Measurements from ENCODE around the gene PRAMEF18. TPM values are rescaled to one million over a fixed set of nuclear protein-coding genes. Genes with fewer than 3 reads are reported as not detected.
"Not testable (repeated sequence)": the region's sequence is repeated elsewhere in the genome, so short reads cannot be mapped to it uniquely, and the experiment has no call there.

The PRAMEF18 gene
- not detected for total RNA-seq
- polyA plus RNA-seq (ENCODE audit: insufficient read depth, low read depth, low replicate concordance) = not detected
- long read RNA-seq, donor 1 = 0 reads
- long read RNA-seq, donor 2 = 0 reads
- long read RNA-seq, donor 3 = 0 reads
- long read RNA-seq, donor 4 = 0 reads
- long read RNA-seq, donor 5 = 0 reads
- long read RNA-seq, donor 6 = 0 reads
- long read RNA-seq, donor 7 = 0 reads
- long read RNA-seq, donor 8 = 0 reads
- long read RNA-seq, donor 9 = 0 reads
- long read RNA-seq, donor 10 = 0 reads

DNA sequence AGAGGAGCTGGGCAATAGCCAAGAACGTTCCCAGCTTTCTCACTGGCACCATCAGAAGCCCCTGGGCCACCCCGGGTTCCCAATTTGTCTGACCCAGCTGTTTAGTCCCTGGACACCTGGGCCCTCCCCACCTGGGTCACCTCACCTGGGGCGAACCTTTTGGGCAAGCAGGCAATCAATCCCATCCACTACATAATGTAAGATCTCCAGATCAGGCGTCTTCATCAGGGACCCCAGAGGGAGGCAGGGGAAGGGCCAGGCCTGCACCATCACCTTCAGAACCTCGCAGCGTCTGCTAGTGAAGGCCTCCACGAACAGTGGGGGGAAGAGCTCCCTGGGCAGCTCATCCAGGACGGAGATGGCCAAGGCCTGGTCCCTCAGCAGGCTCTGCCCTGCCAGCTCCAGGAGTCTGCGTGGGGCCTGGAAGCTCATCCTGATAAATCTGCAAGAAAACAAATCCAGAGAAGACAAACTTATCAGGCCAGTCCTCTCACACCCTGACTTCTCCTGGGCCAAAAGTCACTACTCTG is at the start of gene PRAMEF18:
PRAMEF18 (minus strand) TSS at position 480 of the 530 bp plus-strand sequence; CDS start at position 432, 48 bp downstream.
- H3K9me3 ChIP-seq (ENCODE audit: control insufficient read depth in 2 of 3, insufficient read depth in 1 of 3, low read length in 3 of 3); H3K4me3 ChIP-seq (ENCODE audit: low read length in 3 of 3); H3K4me1 ChIP-seq (ENCODE audit: control insufficient read depth in 2 of 3, insufficient read depth in 2 of 3, low read depth in 1 of 3, low read length in 3 of 3); H3K27me3 ChIP-seq (ENCODE audit: control insufficient read depth, insufficient read depth, low read length); H3K27ac ChIP-seq (ENCODE audit: low read depth in 2 of 2, low read length in 2 of 2); H3K36me3 ChIP-seq (ENCODE audit: control insufficient read depth in 2 of 3, insufficient read depth in 3 of 3, low read length in 3 of 3); FAIRE-seq; intact Hi-C loops (cut with DNase I); H3K9ac ChIP-seq (ENCODE audit: low read length in 3 of 3): not testable (repeated sequence)
- DNase-seq = peak in 1 of 5 donors; percentile 51

GRCh38 chr1:13265124-13265523 is 39.2 kb upstream of the PRAMEF18 start:
- FAIRE-seq; H3K27ac ChIP-seq (ENCODE audit: low read depth in 2 of 2, low read length in 2 of 2); H3K4me1 ChIP-seq (ENCODE audit: control insufficient read depth in 2 of 3, insufficient read depth in 2 of 3, low read depth in 1 of 3, low read length in 3 of 3); H3K9me3 ChIP-seq (ENCODE audit: control insufficient read depth in 2 of 3, insufficient read depth in 1 of 3, low read length in 3 of 3); H3K36me3 ChIP-seq (ENCODE audit: control insufficient read depth in 2 of 3, insufficient read depth in 3 of 3, low read length in 3 of 3); intact Hi-C loops (cut with DNase I); H3K9ac ChIP-seq (ENCODE audit: low read length in 3 of 3); DNase-seq; H3K27me3 ChIP-seq (ENCODE audit: control insufficient read depth, insufficient read depth, low read length); H3K4me3 ChIP-seq (ENCODE audit: low read length in 3 of 3): not testable (repeated sequence)

- H3K27ac ChIP-seq (ENCODE audit: low read depth in 2 of 2, low read length in 2 of 2); H3K36me3 ChIP-seq (ENCODE audit: control insufficient read depth in 2 of 3, insufficient read depth in 3 of 3, low read length in 3 of 3); intact Hi-C loops (cut with DNase I); H3K9ac ChIP-seq (ENCODE audit: low read length in 3 of 3); DNase-seq; H3K27me3 ChIP-seq (ENCODE audit: control insufficient read depth, insufficient read depth, low read length); H3K4me1 ChIP-seq (ENCODE audit: control insufficient read depth in 2 of 3, insufficient read depth in 2 of 3, low read depth in 1 of 3, low read length in 3 of 3); H3K9me3 ChIP-seq (ENCODE audit: control insufficient read depth in 2 of 3, insufficient read depth in 1 of 3, low read length in 3 of 3); H3K4me3 ChIP-seq (ENCODE audit: low read length in 3 of 3); FAIRE-seq: not testable (repeated sequence)
Measured at GRCh38 chr1:13253898-13254297, 27.9 kb upstream of the PRAMEF18 start, which contains the start of gene PRAMEF5. PRAMEF5 (plus strand) TSS chr1:13254198; CDS start chr1:13259269, 5,071 bp downstream.

GRCh38 chr1:13247122-13247521 is 21.2 kb upstream of the PRAMEF18 start:
- not testable (repeated sequence) for H3K27ac ChIP-seq (ENCODE audit: low read depth in 2 of 2, low read length in 2 of 2); FAIRE-seq

GRCh38 chr1:13246554-13246871 is 20.6 kb upstream of the PRAMEF18 start:
- H3K9me3 ChIP-seq (ENCODE audit: control insufficient read depth in 2 of 3, insufficient read depth in 1 of 3, low read length in 3 of 3); intact Hi-C loops (cut with DNase I); FAIRE-seq; H3K4me3 ChIP-seq (ENCODE audit: low read length in 3 of 3); H3K27ac ChIP-seq (ENCODE audit: low read depth in 2 of 2, low read length in 2 of 2); H3K4me1 ChIP-seq (ENCODE audit: control insufficient read depth in 2 of 3, insufficient read depth in 2 of 3, low read depth in 1 of 3, low read length in 3 of 3); H3K36me3 ChIP-seq (ENCODE audit: control insufficient read depth in 2 of 3, insufficient read depth in 3 of 3, low read length in 3 of 3); H3K9ac ChIP-seq (ENCODE audit: low read length in 3 of 3); DNase-seq; H3K27me3 ChIP-seq (ENCODE audit: control insufficient read depth, insufficient read depth, low read length): not testable (repeated sequence)

More at GRCh38 chr1:13247122-13247521, 21.2 kb upstream of the PRAMEF18 start:
- H3K9ac ChIP-seq (ENCODE audit: low read length in 3 of 3); H3K4me3 ChIP-seq (ENCODE audit: low read length in 3 of 3); H3K36me3 ChIP-seq (ENCODE audit: control insufficient read depth in 2 of 3, insufficient read depth in 3 of 3, low read length in 3 of 3); H3K9me3 ChIP-seq (ENCODE audit: control insufficient read depth in 2 of 3, insufficient read depth in 1 of 3, low read length in 3 of 3); DNase-seq; intact Hi-C loops (cut with DNase I); H3K27me3 ChIP-seq (ENCODE audit: control insufficient read depth, insufficient read depth, low read length); H3K4me1 ChIP-seq (ENCODE audit: control insufficient read depth in 2 of 3, insufficient read depth in 2 of 3, low read depth in 1 of 3, low read length in 3 of 3): not testable (repeated sequence)

- DNase-seq; H3K9ac ChIP-seq (ENCODE audit: low read length in 3 of 3); H3K4me3 ChIP-seq (ENCODE audit: low read length in 3 of 3); intact Hi-C loops (cut with DNase I); FAIRE-seq; H3K9me3 ChIP-seq (ENCODE audit: control insufficient read depth in 2 of 3, insufficient read depth in 1 of 3, low read length in 3 of 3); H3K27me3 ChIP-seq (ENCODE audit: control insufficient read depth, insufficient read depth, low read length); H3K36me3 ChIP-seq (ENCODE audit: control insufficient read depth in 2 of 3, insufficient read depth in 3 of 3, low read length in 3 of 3); H3K4me1 ChIP-seq (ENCODE audit: control insufficient read depth in 2 of 3, insufficient read depth in 2 of 3, low read depth in 1 of 3, low read length in 3 of 3); H3K27ac ChIP-seq (ENCODE audit: low read depth in 2 of 2, low read length in 2 of 2): not testable (repeated sequence)
Measured at GRCh38 chr1:13245841-13246553, 20.0 kb upstream of the PRAMEF18 start.

DNA sequence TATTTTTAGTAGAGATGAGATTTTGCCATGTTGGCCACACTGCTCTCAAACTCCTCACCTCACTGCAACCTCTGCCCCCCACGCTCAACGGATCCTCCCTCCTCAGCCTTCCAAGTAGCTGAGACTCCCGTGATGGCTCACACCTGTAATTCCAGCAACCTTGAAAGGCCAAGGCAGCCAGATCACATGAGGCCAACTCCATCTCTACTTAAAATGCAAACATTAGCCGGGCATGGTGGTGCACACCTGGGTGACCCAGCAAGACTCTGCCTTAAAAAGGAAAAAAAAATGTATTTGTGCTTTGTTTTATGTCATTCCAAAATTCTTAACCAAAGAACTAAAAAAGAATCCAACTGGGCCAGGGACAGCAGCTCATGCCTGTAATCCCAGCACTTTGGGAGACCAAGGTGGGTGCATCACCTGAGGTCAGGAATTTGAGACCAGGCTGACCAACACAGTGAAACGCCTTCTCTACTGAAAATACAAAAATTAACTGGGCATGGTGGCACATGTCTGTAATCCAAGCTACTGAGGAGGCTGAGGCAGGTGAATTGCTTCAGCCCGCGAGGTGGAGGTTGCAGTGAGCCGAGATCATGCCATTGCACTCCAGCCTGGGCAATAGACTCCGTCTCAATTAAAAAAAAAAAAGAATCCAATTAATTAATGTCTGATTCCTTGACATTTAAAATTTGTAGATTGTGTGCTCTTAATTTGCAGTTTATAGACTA is 17.7 kb upstream of the PRAMEF18 start:
- DNase-seq; H3K27ac ChIP-seq (ENCODE audit: low read depth in 2 of 2, low read length in 2 of 2); H3K27me3 ChIP-seq (ENCODE audit: control insufficient read depth, insufficient read depth, low read length); H3K36me3 ChIP-seq (ENCODE audit: control insufficient read depth in 2 of 3, insufficient read depth in 3 of 3, low read length in 3 of 3); H3K9ac ChIP-seq (ENCODE audit: low read length in 3 of 3); FAIRE-seq; intact Hi-C loops (cut with DNase I); H3K9me3 ChIP-seq (ENCODE audit: control insufficient read depth in 2 of 3, insufficient read depth in 1 of 3, low read length in 3 of 3); H3K4me1 ChIP-seq (ENCODE audit: control insufficient read depth in 2 of 3, insufficient read depth in 2 of 3, low read depth in 1 of 3, low read length in 3 of 3); H3K4me3 ChIP-seq (ENCODE audit: low read length in 3 of 3): not testable (repeated sequence)

- FAIRE-seq; H3K27me3 ChIP-seq (ENCODE audit: control insufficient read depth, insufficient read depth, low read length); H3K36me3 ChIP-seq (ENCODE audit: control insufficient read depth in 2 of 3, insufficient read depth in 3 of 3, low read length in 3 of 3); H3K27ac ChIP-seq (ENCODE audit: low read depth in 2 of 2, low read length in 2 of 2); H3K4me3 ChIP-seq (ENCODE audit: low read length in 3 of 3); H3K9me3 ChIP-seq (ENCODE audit: control insufficient read depth in 2 of 3, insufficient read depth in 1 of 3, low read length in 3 of 3); intact Hi-C loops (cut with DNase I); DNase-seq; H3K9ac ChIP-seq (ENCODE audit: low read length in 3 of 3); H3K4me1 ChIP-seq (ENCODE audit: control insufficient read depth in 2 of 3, insufficient read depth in 2 of 3, low read depth in 1 of 3, low read length in 3 of 3): not testable (repeated sequence)
Measured at GRCh38 chr1:13239633-13240032, 13.7 kb upstream of the PRAMEF18 start.
